ENCODE results near the gene MEIOC.

The MEIOC gene

DNA sequence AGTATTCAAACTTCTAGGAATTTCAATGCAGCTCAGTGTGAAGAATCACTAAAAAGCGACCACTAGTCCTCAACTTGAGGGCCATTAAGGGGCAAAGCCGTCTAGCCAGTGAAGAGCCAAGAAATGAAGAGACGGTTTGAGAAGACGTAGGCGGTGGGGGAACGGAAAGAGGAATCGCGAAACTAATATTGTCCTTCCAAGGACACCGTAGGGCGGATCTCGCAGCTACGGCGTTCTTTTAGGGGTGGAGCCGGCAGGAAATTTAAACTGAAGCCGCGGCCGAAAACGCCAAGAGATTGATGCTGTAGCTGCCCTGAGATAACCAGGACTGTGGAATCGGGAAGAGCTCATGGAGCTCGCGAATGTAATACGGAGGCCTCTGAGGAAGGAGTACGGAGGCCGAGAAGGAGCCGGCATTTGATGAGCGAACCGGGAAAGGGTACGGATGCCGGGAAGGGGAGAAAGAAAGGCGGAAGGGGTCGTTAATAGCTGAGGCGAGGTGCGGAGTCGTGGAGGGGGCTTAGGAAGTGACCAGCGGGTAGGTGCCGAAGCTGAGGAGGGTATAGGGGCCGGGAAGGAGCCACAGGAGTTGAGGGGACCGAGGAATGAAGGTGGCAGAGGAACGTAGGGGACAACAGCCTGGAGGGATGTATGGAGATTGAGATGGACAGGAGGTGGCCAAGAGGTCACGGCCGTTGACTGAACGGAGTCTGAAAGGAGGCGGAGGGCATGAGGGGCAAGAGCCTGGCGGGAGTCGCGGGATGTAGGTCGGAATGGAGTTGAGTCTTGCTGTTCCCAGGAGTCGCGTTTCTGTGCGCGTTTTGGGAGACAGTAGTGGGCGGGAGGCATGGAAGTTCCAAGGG lies 52.4 kb downstream of the MEIOC start, which contains the start of gene DBF4B:
Gene DBF4B, plus strand, starts transcription at position 265 of the 863 bp plus-strand sequence. Its CDS starts 156 bp downstream, at position 421.
- Histone ChIP-seq H3K4me3 (ENCODE audit: insufficient read depth in 1 of 2, low read depth in 1 of 2, low read length in 2 of 2) (peak within 1 kb of the TSS; percentile 81 to 91), H4K8ac (ENCODE audit: low read length) (peak within 1 kb of the TSS; percentile 65), H3K18ac (ENCODE audit: low read depth in 1 of 2, low read length in 2 of 2) (peak within 1 kb of the TSS; percentile 40 to 59), H3K14ac (ENCODE audit: low read length in 2 of 2) (peak within 1 kb of the TSS in 1 of 2 experiments; percentile 44), H2BK120ac (ENCODE audit: low read depth, low read length) (peak within 1 kb of the TSS; percentile 27), H3K27me3 (ENCODE audit: control insufficient read depth in 1 of 2, insufficient read depth in 1 of 2, low read length in 2 of 2) (no peaks in the 10 kb centered on the region), H3K4me1 (ENCODE audit: control insufficient read depth, insufficient read depth, low read depth, low read length) (peaks cover 6% of the 10 kb centered on the region), H3K9ac (ENCODE audit: low read length) (peak within 1 kb of the TSS; percentile 83), H3K9me3 (ENCODE audit: control insufficient read depth, low read length) (no peaks in the 10 kb centered on the region), H3K36me3 (ENCODE audit: control insufficient read depth in 1 of 2, insufficient read depth in 2 of 2, low read depth in 1 of 2, low read length in 2 of 2) (no peaks in the 10 kb centered on the region), H3K23ac (ENCODE audit: low read length in 2 of 2) (peak within 1 kb of the TSS in 1 of 2 experiments; percentile 20), H2AFZ (ENCODE audit: low read depth, low read length) (peak within 1 kb of the TSS; percentile 80), H2BK15ac (ENCODE audit: low read depth, poor library complexity, severe bottlenecking) (no peak within 1 kb of the TSS), H2BK5ac (ENCODE audit: low read depth, low read length, poor library complexity, severe bottlenecking) (no peak within 1 kb of the TSS), H4K91ac (ENCODE audit: low read length) (peak within 1 kb of the TSS; percentile 52), H2BK12ac (ENCODE audit: low read length in 2 of 2) (no peak within 1 kb of the TSS), H3K79me1 (replicated peaks; ENCODE audit: low read length, poor library complexity, severe bottlenecking) (peaks cover 14% of the 10 kb centered on the region), H3K4ac (ENCODE audit: low read depth in 1 of 2, low read length in 2 of 2) (peak within 1 kb of the TSS in 1 of 2 experiments; percentile 8), H2AK5ac (ENCODE audit: low read length, severe bottlenecking) (peak within 1 kb of the TSS; percentile 65), H3K4me2 (ENCODE audit: low read length, poor library complexity, severe bottlenecking) (peak within 1 kb of the TSS; percentile 84), H3K27ac (ENCODE audit: low read length, poor library complexity, severe bottlenecking) (peak within 1 kb of the TSS; percentile 73)
- WGBS, result under 1% methylated on average over 52 of the region's 52 CpGs
- peak; percentile 95 for DNase-seq

DNA sequence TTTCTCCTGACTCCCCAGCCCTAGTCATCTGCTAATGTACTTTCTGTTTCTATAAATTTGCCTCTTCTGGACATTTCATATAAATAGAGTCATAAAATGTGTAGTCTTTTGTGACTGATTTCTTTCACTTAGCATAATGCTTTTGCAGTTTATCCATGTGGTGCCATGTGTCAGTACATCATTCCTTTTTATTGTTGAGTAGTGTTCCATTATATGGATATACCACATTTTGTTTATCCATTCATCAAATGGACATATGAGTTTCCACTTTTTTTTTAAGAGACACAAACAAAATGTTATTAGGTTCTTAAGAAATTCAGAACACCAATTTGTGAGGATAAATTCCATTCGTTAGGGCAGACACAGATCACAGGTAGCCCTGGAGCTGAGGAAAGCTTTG lies 63.2 kb downstream of the MEIOC start:
- H3K79me1 ChIP-seq (replicated peaks; ENCODE audit: low read length, poor library complexity, severe bottlenecking), result peaks cover 4% of the 10 kb centered on the region
- H3K9me3 ChIP-seq (ENCODE audit: control insufficient read depth, low read length), result no peaks in the 10 kb centered on the region

DNA sequence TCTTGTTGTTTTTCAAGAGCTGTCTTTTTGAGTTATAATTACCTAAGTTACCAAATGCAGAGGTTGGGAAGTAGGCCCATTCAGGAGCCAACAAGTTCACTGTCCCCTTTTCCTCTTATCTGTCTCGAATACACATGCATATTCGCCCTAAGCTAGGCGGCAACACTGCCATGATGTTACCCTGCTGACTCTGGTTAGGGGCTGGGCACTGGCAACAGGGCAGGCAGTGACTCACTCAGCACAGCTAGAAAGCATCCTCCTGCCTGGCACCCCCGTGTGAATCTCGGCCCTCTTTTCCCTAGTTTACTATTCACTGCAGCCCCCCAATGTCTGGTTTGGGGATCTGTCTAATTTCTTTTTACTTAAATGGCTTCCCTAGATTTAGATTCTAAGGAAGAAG lies 66.0 kb downstream of the MEIOC start:
- Histone ChIP-seq H3K4me2 (ENCODE audit: low read length, poor library complexity, severe bottlenecking) (no peak overlapping the region), H2AFZ (ENCODE audit: low read depth, low read length) (no peak overlapping the region), H2AK5ac (ENCODE audit: low read length, severe bottlenecking) (no peak overlapping the region), H3K27ac (ENCODE audit: low read length, poor library complexity, severe bottlenecking) (no peak overlapping the region), H2BK15ac (ENCODE audit: low read depth, poor library complexity, severe bottlenecking) (no peak overlapping the region), H3K36me3 (ENCODE audit: control insufficient read depth in 1 of 2, insufficient read depth in 2 of 2, low read depth in 1 of 2, low read length in 2 of 2) (peaks cover 0 to 5% of the 10 kb centered on the region in 2 experiments), H3K14ac (ENCODE audit: low read length in 2 of 2) (no peak overlapping the region), H4K8ac (ENCODE audit: low read length) (no peak overlapping the region), H3K4me3 (ENCODE audit: insufficient read depth in 1 of 2, low read depth in 1 of 2, low read length in 2 of 2) (no peak overlapping the region), H3K9ac (ENCODE audit: low read length) (no peak overlapping the region), H3K18ac (ENCODE audit: low read depth in 1 of 2, low read length in 2 of 2) (no peak overlapping the region), H3K4ac (ENCODE audit: low read depth in 1 of 2, low read length in 2 of 2) (no peak overlapping the region), H2BK120ac (ENCODE audit: low read depth, low read length) (no peak overlapping the region), H3K79me1 (replicated peaks; ENCODE audit: low read length, poor library complexity, severe bottlenecking) (peaks cover 5% of the 10 kb centered on the region), H3K4me1 (ENCODE audit: control insufficient read depth, insufficient read depth, low read depth, low read length) (no peaks in the 10 kb centered on the region), H3K23ac (ENCODE audit: low read length in 2 of 2) (no peak overlapping the region), H4K91ac (ENCODE audit: low read length) (no peak overlapping the region), H2BK12ac (ENCODE audit: low read length in 2 of 2) (no peak overlapping the region), H2BK5ac (ENCODE audit: low read depth, low read length, poor library complexity, severe bottlenecking) (no peak overlapping the region), H3K9me3 (ENCODE audit: control insufficient read depth, low read length) (no peaks in the 10 kb centered on the region), H3K27me3 (ENCODE audit: control insufficient read depth in 1 of 2, insufficient read depth in 1 of 2, low read length in 2 of 2) (no peaks in the 10 kb centered on the region)
- 83% methylated on average over 3 of the region's 5 CpGs for WGBS
- no peak for DNase-seq

More for the DNA sequence above, 63.2 kb downstream of the MEIOC start:
- DNase-seq, result no peak
- Histone ChIP-seq H3K27ac (ENCODE audit: low read length, poor library complexity, severe bottlenecking) (no peak overlapping the region), H3K4me2 (ENCODE audit: low read length, poor library complexity, severe bottlenecking) (no peak overlapping the region), H3K14ac (ENCODE audit: low read length in 2 of 2) (no peak overlapping the region), H3K4me3 (ENCODE audit: insufficient read depth in 1 of 2, low read depth in 1 of 2, low read length in 2 of 2) (no peak overlapping the region), H3K9ac (ENCODE audit: low read length) (no peak overlapping the region), H3K23ac (ENCODE audit: low read length in 2 of 2) (no peak overlapping the region), H3K4me1 (ENCODE audit: control insufficient read depth, insufficient read depth, low read depth, low read length) (no peaks in the 10 kb centered on the region), H2BK120ac (ENCODE audit: low read depth, low read length) (no peak overlapping the region), H2BK5ac (ENCODE audit: low read depth, low read length, poor library complexity, severe bottlenecking) (no peak overlapping the region), H4K91ac (ENCODE audit: low read length) (no peak overlapping the region), H3K36me3 (ENCODE audit: control insufficient read depth in 1 of 2, insufficient read depth in 2 of 2, low read depth in 1 of 2, low read length in 2 of 2) (peaks cover 0 to 5% of the 10 kb centered on the region in 2 experiments), H2BK15ac (ENCODE audit: low read depth, poor library complexity, severe bottlenecking) (no peak overlapping the region), H3K4ac (ENCODE audit: low read depth in 1 of 2, low read length in 2 of 2) (no peak overlapping the region), H2AK5ac (ENCODE audit: low read length, severe bottlenecking) (no peak overlapping the region), H4K8ac (ENCODE audit: low read length) (no peak overlapping the region), H3K18ac (ENCODE audit: low read depth in 1 of 2, low read length in 2 of 2) (no peak overlapping the region), H2AFZ (ENCODE audit: low read depth, low read length) (no peak overlapping the region), H3K27me3 (ENCODE audit: control insufficient read depth in 1 of 2, insufficient read depth in 1 of 2, low read length in 2 of 2) (no peaks in the 10 kb centered on the region), H2BK12ac (ENCODE audit: low read length in 2 of 2) (no peak overlapping the region)
- WGBS, result 100% methylated on average over 1 of the region's 1 CpG
